PFSK-1 (cell line): ENCODE measurements around the gene BEGAIN.

ENCODE experiments used
- FOXP2 ChIP-seq: optimal IDR thresholded peaks from 2 replicates; pipeline ENCODE3; 2011; ENCODE audit warnings: borderline replicate concordance, control low read depth, inconsistent platforms; ENCODE audit not compliant: insufficient read depth; ENCODE audit errors: extremely low read length, extremely low read depth
- POLR2AphosphoS5 ChIP-seq: IDR thresholded peaks from 2 replicates; pipeline ENCODE4 v1.6.1; 2012; ENCODE audit warnings: low read depth, mild to moderate bottlenecking, control low read depth, low read length, moderate library complexity
- REST ChIP-seq, 2 experiments: IDR thresholded peaks; 2 replicates each; pipeline versions ENCODE4 v1.6.1 to v1.8.0; 2011 to 2012; ENCODE audit warnings: low read depth in 2 of 2, low read length in 2 of 2, control low read depth in 1 of 2, inconsistent platforms in 1 of 2, mild to moderate bottlenecking in 1 of 2, moderate library complexity in 1 of 2; ENCODE audit not compliant: insufficient read depth in 1 of 2
- SIN3A ChIP-seq: IDR thresholded peaks from 2 replicates; pipeline ENCODE4 v1.6.1; 2012; ENCODE audit warnings: mild to moderate bottlenecking, low read length, moderate library complexity, borderline replicate concordance; ENCODE audit not compliant: insufficient read depth
- TAF1 ChIP-seq: IDR thresholded peaks from 2 replicates; pipeline ENCODE4 v1.6.1; 2012; ENCODE audit warnings: low read length, control low read depth, borderline replicate concordance; ENCODE audit not compliant: insufficient read depth

Gene BEGAIN

DNA sequence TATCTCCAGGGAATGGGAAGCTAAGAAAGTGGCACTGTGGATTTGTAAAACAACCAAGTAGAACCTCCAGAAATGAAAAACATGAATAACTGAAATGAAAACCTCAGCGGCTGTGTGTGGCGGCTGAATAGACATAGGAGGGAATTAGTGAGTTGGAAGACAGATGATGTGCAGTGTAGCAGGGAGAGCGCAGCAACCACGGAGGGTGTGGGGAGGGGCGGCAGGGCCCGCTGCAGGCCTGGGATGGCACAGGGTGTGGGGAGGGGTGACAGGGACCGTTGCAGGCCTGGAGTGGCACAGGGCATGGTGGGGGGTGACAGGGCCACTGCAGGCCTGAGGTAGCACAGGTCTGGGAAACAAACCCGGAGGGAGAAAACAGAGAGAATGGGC lies 51.1 kb downstream of the BEGAIN start:
- TF ChIP-seq REST (IDR thresholded peaks at IDR 0.05; ENCODE audit: insufficient read depth in 1 of 2, low read depth in 2 of 2, low read length in 2 of 2), result no peak
- no peak for TF ChIP-seq POLR2AphosphoS5
- TF ChIP-seq SIN3A, result no peak
- no peak for TF ChIP-seq FOXP2
- TF ChIP-seq TAF1, result no peak

DNA sequence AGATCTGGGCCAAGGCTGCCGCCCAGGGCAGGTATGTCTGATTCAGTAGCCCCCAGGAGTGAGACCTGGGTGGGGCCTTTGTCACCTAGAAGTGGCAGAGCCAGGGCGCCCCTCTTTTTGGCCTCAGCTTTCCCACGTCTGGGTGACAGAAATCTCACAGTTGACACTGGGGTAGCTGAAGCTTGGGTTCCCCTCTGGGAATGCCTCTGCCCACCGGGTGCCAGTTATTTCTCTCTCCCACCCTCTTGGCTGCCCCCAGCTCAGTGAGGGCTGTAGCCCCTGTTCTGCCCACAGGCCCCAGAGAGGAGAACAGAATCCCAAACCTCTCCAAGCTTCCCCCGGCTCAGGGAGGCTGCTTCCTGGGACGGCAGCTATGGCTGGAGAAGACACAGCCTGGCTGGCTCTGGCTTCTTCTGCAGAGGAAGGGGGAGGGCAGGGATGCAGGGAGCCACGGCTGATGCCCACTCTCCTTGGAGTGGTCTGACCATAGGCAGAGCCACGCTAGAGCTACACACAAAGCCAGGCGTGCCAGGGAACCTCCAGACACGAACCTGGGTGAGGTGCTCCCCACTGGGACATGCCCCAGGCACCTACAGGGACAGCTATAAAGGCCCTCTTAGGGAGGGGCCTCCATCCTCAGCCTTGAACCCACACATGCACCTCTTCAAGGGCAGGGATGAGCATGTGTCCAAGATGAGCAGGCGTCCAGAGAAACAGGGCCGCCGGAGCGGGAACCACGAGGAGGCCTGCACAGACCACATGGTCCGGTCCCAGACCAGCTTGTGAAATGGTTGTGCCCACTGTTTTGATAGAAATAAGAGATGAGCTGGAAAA lies 51.7 kb downstream of the BEGAIN start:
- no peak for TF ChIP-seq SIN3A

DNA sequence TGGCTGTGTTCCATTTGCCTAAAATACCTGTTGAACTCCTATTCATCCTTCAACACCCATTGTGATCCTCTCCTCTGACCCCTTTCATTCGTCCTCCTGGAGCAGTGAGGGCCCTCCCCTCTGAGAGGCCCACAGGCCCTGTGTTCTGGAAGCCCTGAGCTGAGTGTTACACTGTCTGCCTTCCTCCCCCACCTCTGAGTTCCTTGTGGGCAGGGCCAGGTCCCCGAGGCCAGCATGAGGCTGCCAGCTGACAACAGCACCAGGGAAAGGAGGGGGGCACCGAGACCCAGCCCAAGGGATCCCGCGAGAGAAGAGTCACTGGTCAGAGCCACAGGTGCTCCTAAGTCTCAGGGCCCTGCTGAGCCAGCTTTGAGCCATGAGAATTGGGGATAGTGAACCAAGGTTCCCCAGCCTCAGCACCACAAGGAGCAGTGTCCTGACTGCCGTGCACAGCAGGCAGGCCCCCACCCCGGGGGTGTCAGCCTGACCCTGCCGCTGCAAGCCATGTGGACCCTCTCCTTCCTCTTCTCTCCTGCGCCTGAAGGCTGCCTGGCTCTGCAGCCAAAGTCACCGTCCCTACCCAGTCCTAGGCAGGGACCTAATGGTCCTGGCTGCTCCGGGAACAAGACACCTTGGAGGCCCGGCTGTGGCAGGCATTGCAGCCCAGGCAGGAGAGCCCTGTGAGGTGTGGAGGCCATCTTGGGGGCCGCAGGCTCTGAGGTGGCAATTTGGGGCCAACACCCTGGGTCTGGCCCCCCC lies 52.5 kb downstream of the BEGAIN start:
- TF ChIP-seq POLR2AphosphoS5, result no peak
- TF ChIP-seq REST (IDR thresholded peaks at IDR 0.05; ENCODE audit: insufficient read depth in 1 of 2, low read depth in 2 of 2, low read length in 2 of 2), result no peak
- no peak for TF ChIP-seq SIN3A
- TF ChIP-seq FOXP2, result no peak
- no peak for TF ChIP-seq TAF1

DNA sequence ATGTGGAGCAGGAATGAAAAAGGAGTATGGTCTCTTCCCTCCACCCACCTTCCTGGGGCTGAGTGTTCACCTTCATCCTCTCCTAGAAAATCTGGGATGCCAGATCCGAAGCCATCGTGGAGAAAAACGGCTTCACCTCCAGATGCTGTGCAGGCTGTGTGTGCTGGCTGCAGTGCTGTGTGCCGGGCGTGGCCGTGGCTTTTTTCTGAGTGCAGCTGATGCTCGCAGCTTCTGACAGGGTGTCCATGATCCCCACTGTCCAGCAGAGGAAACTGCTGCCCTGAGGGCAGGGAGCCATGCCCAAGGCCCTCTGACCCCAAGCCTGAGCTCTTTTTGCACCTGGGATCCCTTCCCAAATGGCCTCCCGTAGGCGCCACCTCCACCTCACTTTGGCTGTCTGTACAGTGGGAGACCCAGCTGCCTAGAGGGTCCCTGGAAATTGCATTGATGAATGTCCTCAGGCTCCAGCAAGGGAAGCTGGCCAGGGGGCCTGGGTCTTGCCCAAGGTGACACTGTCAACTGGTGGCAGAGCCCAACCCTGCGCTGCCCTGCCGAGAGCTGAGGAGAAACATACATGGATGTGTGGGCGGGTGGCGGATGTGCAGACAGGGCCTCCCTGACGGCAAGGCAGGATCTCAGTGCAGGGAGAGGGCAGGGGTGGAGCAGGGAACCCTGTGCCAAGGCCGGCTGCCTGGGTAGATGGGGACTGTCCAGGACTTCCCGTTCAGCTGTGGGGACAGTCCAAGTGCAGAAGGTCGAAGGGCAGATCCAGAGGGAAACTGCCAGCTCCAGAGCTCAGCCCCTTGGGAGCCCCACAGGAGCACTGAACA lies 53.3 kb downstream of the BEGAIN start:
- TF ChIP-seq SIN3A, result no peak
- TF ChIP-seq FOXP2, result no peak
- TF ChIP-seq TAF1, result no peak
- TF ChIP-seq POLR2AphosphoS5, result no peak
- no peak for TF ChIP-seq REST (IDR thresholded peaks at IDR 0.05; ENCODE audit: insufficient read depth in 1 of 2, low read depth in 2 of 2, low read length in 2 of 2)

DNA sequence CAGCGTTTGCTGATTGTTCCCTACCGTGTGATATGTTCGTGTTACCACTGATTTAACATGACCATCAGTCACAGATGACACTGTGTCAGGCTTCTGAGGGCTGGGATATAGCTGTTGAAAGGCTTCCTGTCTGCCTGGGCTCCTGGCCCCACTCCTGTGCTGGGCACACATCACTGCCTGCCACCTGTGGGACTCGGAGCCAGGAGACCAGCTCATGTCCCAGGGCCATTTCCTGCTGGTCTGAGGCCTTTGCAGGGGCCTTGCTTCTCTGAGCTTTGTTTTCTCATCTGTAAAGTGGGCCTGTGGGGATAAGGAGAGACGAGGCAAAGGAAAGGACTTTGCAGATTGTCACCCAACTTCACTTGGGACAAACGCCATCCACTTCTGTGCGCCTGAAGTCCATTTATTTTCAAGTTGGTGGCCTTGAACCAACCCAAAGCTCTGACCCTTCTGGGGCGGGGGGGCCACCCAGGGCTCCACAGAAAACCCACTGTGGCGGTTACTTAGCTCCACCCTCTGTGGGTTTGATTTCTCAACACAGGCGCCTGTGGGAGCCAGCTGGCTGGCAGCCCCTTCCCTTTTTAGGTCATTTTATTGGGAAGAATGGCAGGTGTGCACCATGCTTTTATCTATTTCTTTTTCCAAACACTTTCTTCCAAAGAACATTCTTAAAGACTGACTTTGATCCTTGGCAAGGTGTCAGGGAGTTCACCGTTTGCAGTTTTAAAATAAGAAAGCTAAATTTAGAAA lies 54.1 kb downstream of the BEGAIN start:
- TF ChIP-seq POLR2AphosphoS5 (no peak), FOXP2 (no peak), REST (IDR thresholded peaks at IDR 0.05; ENCODE audit: insufficient read depth in 1 of 2, low read depth in 2 of 2, low read length in 2 of 2) (no peak), TAF1 (no peak), SIN3A (no peak)
